Stimulated activated CD4-positive, alpha-beta T cell treated with anti-CD3 and anti-CD28 coated beads, Interleukin-15, amount 100 ng/mL, for 48 hours (primary cell): ENCODE measurements around the gene MED13L.

Source experiments
- DNase-seq, 2 donors: peaks; one replicate each; pipeline ENCODE4 v3.0.0-alpha.2; 2020; ENCODE audit warnings: low read depth in 2 of 2

MED13L gene

DNA sequence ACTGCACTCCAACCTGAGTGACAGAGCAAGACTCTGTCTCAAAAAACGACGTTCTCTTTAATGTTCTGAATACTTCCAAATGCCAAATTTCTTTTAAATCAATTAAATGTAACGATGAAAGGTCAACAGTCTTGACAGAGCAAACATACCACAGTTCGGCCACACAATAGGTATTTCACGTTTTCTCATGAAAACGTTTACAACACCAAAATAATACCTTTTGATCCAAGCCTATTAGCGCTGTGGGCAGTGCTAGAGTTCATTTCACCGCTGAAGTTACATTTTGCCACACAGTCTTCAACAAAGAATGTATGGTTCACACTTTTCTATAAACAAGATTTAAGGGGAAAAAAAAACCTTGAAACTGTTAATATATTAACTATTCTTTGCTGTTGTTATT is 122.1 kb downstream of the MED13L start:
- DNase-seq = no peak

DNA sequence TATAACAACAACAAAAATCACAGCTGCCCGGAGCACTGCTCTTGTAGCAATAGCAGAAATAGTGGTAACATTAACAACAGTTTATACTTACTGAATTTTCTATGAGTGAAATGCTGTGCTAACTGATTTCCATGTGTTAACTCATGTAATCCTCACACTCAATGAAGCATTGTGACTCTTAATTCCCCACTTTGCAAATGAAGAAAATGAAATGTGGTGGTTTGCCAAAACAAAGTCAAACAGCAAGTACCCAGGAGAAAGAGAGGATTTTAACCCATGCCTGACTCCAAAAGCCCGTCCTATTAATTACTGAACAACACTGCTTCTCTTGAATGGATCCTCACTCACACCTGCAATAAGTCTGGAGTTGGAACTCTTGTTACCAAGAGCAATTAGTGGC is 123.5 kb downstream of the MED13L start:
- no peak for DNase-seq

DNA sequence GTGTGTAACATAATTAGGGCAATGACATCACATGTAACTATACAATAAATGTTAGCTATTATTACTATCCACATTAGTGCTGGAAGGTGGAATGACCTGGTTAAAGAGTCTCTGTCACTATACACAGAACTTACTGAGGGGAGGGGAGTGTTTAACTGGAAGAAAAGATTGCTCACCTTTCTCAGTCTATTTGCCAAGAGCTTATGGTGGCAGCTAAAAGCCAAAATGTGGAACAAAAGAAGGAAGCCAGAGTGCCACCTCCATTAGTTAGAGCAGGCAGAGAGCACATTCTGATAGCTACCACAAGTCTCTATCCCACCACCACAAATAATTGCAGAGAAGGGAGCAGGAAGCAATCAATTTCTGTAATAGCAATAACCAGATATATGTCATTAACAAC is 124.4 kb downstream of the MED13L start:
- DNase-seq = no peak

DNA sequence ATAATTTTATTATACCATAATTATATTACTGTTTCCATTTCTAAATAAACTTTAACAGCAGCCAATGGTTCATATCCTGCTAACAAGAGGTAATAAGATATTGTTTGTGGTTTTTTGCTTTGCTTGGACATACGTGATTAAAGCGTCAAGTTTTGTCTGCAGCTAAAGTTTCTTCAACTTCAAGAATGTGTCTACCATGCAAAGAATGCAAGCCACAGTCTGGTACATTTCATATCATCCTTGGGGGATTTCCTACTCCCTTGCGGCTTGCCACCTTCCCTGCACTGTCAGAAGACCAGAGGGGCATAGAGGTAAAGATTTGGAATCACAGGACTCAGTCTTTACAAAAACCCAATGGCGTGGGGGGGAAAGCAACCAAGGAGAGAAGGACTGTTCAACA is 125.2 kb downstream of the MED13L start:
- no peak for DNase-seq

DNA sequence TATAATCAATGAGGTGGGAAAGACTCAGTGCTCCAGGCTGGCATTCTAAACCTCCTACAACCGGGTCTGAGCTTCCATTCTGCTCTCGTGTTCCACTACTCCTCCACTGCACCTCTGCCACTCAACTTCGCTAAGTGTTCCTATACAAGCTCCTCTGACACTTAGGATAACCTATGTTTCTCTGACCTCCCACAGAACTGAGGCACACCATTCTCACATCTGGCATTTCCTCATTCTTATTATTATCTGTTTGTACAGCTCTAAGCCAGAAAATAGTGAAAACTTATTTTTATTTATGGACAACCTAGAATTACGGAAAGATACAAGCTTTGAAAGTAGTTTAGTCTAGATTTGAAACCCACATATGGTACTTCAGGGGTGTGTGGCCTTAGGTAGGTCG is 127.0 kb downstream of the MED13L start:
- no peak for DNase-seq

DNA sequence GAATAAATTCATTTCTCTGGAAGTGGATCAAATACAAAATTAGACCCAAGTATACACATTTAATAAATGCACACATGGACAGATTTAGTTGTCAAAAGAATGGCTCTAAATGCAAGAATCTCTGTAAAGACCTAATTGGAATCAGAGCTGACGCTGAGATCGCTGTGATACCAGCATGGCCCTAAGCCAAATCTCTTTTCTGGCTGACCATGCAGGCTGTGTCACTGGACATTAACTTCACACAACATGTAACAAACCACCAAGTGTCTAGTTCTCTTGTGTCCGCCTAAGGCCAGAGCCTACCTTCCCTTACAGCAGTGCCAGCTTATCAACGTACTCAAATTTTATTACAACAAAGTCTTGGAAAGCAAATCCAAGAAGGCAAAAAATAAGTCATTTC is 127.5 kb downstream of the MED13L start:
- DNase-seq = no peak

DNA sequence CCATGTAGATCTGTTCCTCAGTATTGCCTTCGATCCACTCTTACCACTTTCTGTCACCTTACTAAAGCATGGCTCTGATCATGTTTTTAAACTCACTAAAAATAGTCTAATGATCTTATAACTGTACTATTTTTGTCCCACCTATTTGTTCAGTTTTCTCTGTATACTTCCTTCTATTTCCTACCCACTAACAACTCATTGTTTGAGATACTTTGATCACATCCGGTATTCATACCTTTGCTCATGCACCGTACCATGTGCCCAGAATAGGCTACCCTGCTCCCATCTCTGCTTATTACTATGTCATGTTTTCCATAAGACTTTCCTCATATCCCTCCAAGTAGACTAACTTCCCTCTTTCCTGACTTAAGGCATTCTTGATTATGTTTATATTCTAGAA is 128.6 kb downstream of the MED13L start:
- DNase-seq = no peak

DNA sequence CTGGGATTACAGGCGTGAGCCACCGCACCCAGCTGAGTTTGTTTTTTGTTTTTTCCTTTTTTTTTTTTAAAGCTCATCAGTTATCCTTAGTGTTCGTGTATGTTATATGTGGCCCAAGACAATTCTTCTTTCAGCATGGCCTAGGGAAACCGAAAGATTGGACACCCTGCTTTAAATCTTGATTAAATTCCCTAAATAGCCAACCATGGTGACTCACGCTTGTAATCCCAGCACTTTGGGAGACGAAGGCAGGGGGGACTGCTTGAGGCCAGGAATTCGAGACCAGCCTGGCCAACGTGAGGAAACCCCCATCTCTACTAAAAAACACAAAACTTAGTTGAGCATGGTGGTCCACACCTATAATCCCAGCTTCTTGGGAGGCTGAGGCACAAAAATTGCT is 131.1 kb downstream of the MED13L start:
- no peak for DNase-seq

DNA sequence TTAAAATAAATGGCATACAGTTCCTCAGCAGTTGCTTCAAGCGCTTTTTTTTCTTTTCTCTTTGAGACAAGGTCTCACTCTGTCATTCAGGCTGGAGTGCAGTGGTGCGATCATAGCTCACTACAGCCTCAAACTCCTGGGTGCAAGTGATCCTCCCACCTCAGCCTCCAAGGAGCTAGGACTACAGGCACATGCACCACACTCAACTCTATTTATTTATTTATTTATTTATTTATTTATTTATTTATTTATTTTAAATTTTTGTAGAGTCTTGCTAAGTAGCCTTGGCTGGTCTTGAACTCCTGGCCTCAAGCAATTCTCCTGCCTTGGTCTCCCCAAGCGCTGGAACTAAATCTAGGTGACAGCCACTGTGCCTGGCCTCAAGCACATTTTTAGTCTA is 132.0 kb downstream of the MED13L start:
- no peak for DNase-seq

DNA sequence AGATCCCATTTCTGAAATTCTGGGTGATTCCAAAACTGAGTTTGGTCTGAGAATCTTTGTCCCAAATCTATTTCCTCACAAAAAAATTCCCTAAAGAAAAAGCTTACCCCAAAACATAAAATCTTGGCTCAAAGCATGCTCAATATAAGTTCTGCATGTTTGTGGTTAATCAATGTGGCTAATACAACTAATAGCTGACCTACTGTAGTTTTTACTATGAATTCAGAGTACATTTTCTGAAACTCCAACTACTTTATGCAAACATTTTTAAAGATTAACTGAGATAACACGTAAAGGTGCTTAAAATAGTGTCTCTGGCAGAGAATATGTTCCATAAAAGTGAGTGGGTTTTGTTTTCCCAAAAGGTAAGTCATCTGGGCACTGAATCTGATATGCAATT is 133.1 kb downstream of the MED13L start:
- no peak for DNase-seq

DNA sequence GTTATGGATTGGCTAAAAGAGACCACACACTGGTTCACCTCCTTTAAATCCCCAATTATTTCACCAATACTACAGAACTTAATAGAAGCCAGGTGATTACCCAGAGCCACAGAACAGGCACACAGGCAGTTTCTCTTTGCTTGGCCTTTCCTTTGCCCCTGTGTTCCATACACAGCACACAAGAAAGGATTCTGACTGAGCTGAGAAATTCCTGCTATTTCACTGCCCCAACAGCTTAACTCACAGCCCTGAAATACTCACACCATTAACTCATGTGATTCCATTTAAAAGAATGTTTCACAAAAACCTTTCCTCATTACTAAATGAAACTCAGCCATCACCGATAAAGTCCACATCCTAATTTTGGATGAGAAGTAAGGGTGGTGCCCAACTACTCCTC is 133.6 kb downstream of the MED13L start:
- DNase-seq = no peak

DNA sequence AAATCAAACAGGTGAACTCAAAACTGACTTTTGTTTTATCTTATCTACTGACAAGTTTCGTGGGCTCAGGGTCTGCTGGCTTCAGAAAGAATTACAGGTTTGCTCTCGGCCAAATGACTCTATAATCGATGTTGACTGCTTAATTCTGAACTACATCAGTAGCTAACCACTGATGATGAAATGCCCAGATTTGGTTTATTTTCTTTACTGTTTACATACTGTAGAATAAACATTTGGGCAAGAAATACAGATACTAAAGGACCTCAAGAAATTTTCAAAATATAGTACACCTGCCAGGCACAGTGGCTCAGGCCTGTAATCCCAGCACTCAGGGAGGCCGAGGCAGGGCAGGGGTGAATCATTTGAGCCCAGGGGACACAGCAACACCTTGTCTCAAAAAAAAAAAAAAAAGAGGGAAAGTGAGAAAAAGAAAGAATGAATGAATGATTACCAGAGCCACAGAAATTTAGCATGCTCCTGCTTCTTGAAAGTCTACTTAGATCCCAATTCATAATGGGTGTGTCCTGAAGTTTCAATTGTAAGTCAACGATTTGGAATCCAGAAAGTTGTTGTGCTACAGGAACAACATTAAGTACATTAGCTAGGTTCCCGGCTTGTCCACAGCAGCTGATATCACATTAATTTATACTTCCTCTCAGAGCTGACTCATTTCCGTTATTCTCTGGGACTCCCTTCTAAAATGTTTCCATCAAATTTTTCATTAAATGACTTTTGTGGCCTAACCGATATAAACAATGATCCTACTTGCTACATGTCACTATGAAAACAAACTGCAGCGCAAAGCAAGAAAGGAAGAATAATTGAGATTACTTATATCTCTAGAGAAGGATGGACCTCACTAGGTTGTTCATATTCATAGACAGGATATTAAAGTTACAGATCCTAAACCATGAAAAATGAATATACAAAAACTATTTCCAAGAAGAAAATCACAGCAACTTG is 134.3 kb downstream of the MED13L start:
- no peak for DNase-seq

DNA sequence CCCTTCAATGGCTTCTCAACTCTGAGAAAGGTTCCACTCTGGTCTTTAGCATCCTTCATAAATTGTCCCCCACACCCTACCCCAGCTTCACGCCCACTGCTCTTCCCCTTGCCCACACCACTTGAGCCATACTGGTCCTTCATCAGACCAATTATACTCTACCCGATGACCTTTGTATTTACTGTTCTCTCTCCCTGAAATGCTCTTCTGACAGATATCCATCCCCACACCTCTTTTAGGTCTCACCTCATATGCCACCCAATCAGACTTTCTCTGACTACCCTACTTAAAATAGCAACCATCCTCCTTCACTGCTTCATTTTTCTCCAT is 135.7 kb downstream of the MED13L start:
- no peak for DNase-seq

DNA sequence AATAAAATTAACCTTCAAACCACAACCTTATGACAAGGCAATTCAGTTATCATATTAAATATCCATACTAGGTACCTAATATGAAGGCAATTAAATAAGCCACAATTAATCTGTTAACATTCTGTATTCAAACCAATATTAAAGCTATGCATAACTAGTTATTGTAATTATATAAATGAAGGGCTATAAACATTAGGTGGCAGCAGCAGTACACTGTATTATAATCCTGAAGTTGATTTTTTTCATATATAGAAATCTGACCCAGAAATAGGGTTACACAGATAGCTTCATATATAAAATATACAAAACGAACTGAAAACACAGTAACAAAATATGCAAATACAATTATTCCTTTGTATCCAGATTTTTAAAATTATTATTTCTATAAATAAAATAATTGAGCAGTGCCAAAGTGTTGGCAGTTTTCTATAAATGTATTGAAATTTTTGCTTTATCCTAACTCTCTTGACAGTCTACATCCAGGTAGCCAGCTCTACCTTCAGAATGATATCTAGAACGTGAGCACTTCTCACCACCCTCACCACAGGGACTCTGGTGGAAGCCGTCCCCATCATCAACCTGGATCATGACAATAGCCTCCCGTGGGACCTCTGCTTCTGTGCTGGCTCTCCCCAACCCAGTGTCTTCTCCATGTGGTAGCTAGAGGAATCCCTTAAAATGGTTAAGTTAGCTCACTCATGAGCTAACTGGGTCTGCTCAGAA is 136.2 kb downstream of the MED13L start:
- no peak for DNase-seq

DNA sequence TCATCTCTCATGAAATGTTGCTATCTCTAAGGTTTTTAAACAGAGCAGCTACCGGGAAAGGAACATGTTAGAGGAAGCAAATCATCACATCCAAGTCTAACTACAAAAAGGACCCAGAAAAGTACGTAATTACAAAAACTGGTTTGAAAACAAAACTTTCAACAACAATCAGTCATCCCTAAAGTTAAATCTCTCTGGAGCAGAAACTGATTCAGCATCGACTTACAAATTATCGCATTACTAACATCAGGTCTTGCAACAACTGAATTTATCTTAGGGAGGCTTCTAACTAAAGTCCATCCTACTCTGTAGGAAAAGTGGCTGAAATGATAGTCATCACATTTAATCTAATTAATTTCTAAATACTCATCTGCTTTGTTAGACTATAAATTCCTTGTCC is 137.0 kb downstream of the MED13L start:
- no peak for DNase-seq

DNA sequence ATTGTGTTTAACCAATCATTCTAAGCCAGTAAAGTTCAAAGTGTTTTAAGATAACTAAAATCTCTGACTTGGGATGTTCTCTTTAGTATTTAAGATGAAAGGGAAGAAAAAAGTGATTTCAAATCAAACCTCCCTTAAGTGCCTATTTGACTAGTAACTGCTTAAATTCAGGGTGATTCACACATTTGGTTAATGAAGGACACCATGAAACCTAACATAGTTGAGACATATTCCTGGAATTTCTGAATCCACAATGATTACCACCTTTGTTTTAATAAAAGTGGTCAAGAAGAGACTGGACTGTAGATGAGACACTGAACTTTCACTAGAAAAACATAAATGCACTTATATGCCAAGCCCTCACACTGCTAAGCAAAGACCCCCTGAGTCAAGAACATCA is 138.7 kb downstream of the MED13L start:
- no peak for DNase-seq

DNA sequence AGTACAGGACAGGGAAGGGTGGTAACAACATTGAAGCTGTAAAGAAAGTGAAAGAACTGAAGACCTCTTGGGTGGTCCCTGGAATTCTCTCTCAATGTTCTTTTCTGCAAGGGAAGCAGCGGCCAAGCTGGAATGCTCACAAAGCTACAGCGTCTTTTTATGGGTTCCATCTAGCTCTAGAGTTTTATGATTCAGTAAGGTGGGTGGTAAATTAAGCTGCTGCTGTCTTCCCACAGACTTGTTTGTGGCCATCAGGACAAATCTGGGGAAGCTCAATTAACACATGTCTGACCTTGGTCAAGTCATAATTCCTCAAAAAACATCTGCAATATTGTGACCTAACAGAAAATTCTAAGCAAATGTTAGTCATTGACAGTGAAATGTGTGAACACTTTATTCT is 139.1 kb downstream of the MED13L start:
- no peak for DNase-seq

DNA sequence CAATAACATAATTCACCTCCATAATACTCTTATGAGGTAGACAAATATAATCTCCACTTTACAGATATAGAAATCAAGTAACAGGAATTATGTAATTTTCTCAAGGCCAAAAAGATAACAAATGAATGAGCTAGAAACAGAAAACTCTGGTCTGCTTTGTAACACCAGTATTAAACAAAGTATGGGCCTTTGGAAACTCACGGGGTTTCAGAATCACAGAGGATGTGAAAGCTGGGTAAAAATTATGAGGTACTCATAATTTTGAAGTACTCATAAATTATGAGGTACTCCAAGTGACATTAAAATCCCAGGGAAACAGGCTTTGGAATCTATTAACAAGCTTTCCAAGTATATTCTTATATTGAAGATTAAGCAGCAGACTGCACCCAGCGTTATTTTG is 140.2 kb downstream of the MED13L start:
- DNase-seq = no peak

DNA sequence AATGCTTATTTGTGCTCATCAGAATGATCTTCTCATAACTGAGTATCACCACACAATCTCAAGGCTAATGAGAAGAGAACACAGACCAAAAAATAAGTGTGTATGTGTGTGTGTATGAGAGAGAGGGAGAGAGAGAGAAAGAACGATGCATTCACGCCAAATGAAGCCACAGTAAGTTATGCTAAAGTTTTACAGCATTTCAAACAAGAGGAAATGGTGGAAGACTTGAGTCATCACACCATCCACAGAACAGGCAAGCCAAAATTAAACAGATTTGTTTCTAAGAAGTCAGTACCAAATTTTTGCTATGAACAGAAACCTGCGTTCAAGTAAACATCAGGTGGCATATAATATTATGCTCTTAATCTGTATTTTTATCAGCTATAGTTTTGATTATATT is 141.2 kb downstream of the MED13L start:
- no peak for DNase-seq

DNA sequence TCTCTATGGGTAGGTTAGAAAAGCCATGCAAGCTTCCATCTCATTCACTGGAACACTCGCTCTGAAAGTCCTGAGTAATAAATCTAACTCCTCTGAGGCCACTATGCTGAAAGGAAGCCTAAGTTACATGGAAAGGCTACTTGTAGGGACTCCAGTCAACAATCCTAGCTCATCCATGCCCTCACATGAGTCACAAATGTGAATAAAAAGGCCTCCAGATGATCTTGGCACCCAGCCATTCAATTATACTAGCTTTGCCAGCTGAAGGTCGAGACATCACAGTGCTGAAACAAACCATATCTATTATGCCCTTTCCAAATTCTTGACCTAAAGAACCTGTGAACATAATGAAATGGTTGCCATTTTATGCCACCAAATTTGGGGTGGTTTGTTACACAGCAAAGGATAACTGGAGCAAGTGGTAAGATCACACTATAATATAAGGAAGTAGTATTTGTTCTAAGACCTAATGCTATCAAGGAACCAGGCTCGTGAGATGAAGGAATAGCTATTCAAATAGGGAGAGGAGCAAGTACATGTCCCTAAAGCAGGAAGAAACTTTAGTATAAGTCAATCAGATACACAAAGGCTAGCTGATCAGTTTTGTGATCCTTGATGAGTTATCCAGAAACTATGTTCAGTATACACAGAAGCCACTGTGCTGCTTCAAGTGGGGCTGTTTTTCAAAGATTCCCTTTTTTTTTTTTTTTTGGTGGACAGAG is 142.1 kb downstream of the MED13L start:
- no peak for DNase-seq

DNA sequence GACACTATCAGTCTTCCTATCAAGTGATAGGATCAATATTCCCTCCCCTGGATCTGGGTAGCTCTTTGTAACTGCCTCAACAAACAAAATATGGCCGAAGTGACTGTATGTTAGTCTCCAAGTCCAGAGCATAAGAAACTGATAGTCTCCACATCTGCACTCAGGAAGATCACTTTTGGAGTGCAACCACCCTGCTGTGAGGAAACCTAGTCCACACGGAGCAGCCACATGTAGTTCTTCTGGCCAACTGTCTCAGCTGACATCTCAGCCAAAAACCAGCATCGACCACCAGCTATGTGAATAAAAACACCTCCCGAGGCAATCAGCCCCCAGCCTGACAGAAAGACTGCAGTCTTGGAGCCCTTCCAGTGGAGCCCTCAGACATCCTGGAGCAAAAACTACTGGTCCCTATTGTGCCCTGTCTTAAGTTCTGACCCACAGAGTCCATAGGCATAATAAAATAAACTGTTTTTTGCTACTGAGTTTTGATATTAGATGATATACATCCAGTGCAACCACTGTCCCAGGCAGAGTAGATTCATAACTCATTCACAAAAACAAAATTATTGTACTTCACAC is 143.8 kb downstream of the MED13L start:
- DNase-seq = no peak

DNA sequence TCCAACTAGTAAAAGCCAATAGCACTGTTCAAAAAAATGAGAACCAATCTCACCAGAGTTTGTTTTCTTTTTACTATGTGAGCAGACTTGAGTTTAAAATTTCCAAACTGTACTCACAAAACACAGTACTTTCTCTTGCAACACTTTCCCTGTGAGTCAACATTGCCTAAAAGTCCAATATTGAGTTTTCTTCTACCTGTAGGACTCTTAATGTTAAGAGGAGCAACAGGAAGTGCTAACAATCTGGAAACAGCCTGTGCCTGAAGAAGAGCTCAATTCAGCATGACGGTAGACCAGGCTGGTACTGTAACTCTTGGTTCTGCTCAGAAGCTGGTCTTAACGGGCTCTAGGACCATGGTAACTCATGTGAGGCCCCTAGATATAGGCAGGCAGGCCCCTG is 144.3 kb downstream of the MED13L start:
- no peak for DNase-seq
